ENCODE data around the gene TMEM145.

TMEM145 gene

DNA sequence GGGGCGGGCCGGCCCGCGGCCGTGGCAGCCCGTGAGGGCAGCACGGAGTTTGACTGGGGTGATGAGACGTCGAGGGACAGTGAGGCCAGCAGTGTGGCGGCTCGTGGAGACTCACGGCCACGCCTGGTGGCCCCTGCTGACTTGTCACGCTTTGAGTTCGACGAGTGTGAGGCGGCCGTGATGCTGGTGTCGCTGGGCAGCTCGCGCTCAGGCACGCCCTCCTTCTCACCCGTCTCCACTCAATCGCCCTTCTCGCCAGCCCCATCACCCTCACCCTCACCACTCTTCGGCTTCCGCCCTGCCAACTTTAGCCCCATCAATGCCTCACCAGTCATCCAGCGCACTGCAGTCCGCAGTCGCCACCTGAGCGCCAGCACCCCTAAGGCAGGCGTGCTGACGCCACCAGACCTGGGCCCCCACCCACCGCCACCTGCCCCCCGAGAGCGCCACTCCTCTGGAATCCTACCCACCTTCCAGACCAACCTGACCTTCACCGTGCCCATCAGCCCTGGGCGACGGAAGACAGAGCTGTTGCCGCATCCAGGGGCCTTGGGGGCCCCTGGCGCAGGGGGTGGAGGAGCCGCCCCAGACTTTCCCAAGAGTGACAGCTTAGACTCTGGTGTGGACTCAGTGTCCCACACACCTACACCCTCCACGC, 39.6 kb upstream of the TMEM145 start:
- no peak overlapping the region for H3K9ac ChIP-seq (ENCODE audit: low read length)
- no peak overlapping the region for H2AFZ ChIP-seq (ENCODE audit: low read length)
- no peaks in the 10 kb centered on the region for H3K9me3 ChIP-seq (ENCODE audit: low read length)
- no peaks in the 10 kb centered on the region for H3K9me2 ChIP-seq (ENCODE audit: low read depth, low read length)
- H3K4me2 ChIP-seq (ENCODE audit: low read length) = no peak overlapping the region
- no peaks in the 10 kb centered on the region for H4K20me1 ChIP-seq (ENCODE audit: insufficient read depth, low read length)
- peaks cover 4% of the 10 kb centered on the region; the same call in 1 of the 2 replicates for H3K36me3 ChIP-seq (ENCODE audit: insufficient read depth, low read length)
- H3K27me3 ChIP-seq (ENCODE audit: insufficient read depth, low read length) = no peaks in the 10 kb centered on the region
- H3K4me1 ChIP-seq (ENCODE audit: insufficient read depth, low read length, severe bottlenecking) = peaks cover 24% of the 10 kb centered on the region
- no peak overlapping the region for H3K4me3 ChIP-seq (ENCODE audit: low read depth, low read length, poor library complexity, severe bottlenecking)
- H3K79me2 ChIP-seq (ENCODE audit: insufficient read depth, low read length) = no peaks in the 10 kb centered on the region
- no peaks in the 10 kb centered on the region for H3F3A ChIP-seq (ENCODE audit: insufficient read depth, low read length)
- H3K27ac ChIP-seq (ENCODE audit: low read depth, low read length, poor library complexity, severe bottlenecking) = no peak overlapping the region
- TF ChIP-seq EZH2 (IDR thresholded peaks at IDR 0.05; ENCODE audit: borderline replicate concordance, low read length) = no peak
- TF ChIP-seq, protein P1, sequence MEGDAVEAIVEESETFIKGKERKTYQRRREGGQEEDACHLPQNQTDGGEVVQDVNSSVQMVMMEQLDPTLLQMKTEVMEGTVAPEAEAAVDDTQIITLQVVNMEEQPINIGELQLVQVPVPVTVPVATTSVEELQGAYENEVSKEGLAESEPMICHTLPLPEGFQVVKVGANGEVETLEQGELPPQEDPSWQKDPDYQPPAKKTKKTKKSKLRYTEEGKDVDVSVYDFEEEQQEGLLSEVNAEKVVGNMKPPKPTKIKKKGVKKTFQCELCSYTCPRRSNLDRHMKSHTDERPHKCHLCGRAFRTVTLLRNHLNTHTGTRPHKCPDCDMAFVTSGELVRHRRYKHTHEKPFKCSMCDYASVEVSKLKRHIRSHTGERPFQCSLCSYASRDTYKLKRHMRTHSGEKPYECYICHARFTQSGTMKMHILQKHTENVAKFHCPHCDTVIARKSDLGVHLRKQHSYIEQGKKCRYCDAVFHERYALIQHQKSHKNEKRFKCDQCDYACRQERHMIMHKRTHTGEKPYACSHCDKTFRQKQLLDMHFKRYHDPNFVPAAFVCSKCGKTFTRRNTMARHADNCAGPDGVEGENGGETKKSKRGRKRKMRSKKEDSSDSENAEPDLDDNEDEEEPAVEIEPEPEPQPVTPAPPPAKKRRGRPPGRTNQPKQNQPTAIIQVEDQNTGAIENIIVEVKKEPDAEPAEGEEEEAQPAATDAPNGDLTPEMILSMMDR (IDR thresholded peaks at IDR 0.05; ENCODE audit: low read length) = no peak

DNA sequence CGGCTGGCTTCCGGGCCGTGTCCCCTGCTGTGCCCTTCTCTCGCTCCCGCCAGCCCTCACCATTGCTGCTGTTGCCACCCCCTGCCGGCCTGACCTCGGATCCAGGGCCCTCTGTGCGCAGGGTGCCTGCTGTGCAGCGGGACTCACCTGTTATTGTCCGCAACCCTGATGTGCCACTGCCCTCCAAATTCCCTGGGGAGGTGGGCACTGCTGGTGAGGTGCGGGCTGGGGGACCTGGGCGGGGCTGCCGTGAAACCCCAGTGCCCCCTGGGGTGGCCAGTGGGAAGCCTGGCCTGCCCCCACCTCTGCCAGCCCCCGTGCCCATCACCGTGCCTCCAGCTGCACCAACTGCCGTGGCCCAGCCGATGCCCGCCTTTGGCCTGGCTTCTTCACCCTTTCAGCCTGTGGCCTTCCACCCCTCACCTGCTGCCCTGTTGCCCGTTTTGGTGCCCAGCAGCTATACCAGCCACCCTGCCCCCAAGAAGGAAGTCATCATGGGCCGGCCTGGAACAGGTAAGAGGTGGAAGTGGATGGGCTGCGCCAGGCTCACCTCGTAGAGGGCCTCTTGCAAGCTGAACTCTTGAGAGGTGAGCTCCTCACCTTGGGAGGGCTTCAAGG, 38.9 kb upstream of the TMEM145 start:
- Histone ChIP-seq H3K4me2 (ENCODE audit: low read length) (no peak overlapping the region), H3K27ac (ENCODE audit: low read depth, low read length, poor library complexity, severe bottlenecking) (no peak overlapping the region), H2AFZ (ENCODE audit: low read length) (no peak overlapping the region), H3K9ac (ENCODE audit: low read length) (no peak overlapping the region), H3F3A (ENCODE audit: insufficient read depth, low read length) (no peaks in the 10 kb centered on the region), H3K27me3 (ENCODE audit: insufficient read depth, low read length) (no peaks in the 10 kb centered on the region), H3K36me3 (ENCODE audit: insufficient read depth, low read length) (peaks cover 4% of the 10 kb centered on the region; the same call in 1 of the 2 replicates), H3K9me3 (ENCODE audit: low read length) (no peaks in the 10 kb centered on the region), H3K4me3 (ENCODE audit: low read depth, low read length, poor library complexity, severe bottlenecking) (no peak overlapping the region), H3K79me2 (ENCODE audit: insufficient read depth, low read length) (no peaks in the 10 kb centered on the region), H3K4me1 (ENCODE audit: insufficient read depth, low read length, severe bottlenecking) (peaks cover 31% of the 10 kb centered on the region), H4K20me1 (ENCODE audit: insufficient read depth, low read length) (no peaks in the 10 kb centered on the region), H3K9me2 (ENCODE audit: low read depth, low read length) (no peaks in the 10 kb centered on the region)
- TF ChIP-seq EZH2 (IDR thresholded peaks at IDR 0.05; ENCODE audit: borderline replicate concordance, low read length) = no peak

DNA sequence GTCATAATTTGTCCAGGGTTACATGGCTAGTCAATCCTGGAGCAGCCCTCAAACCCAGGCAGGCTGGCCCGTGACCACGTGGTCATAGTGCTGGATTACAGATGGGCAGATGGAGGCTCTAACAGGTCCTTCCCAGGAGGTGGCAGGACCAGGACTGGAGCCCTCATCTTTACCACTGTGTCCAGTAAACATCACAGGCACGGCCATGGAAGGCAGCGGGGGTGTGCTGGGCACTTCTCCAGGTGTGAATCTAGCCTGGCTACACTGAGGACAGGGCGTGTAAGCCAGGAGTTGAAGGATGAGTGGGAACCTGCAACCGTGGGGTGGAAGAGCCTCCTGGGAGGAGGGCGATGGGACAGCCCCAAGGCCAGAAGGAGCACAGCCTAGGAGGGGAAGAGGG, 38.0 kb upstream of the TMEM145 start:
- Histone ChIP-seq H3K9me3 (ENCODE audit: low read length) (no peaks in the 10 kb centered on the region), H3K9ac (ENCODE audit: low read length) (no peak overlapping the region), H3K79me2 (ENCODE audit: insufficient read depth, low read length) (no peaks in the 10 kb centered on the region), H3K9me2 (ENCODE audit: low read depth, low read length) (no peaks in the 10 kb centered on the region), H2AFZ (ENCODE audit: low read length) (no peak overlapping the region), H4K20me1 (ENCODE audit: insufficient read depth, low read length) (no peaks in the 10 kb centered on the region), H3K4me2 (ENCODE audit: low read length) (no peak overlapping the region), H3K4me3 (ENCODE audit: low read depth, low read length, poor library complexity, severe bottlenecking) (no peak overlapping the region), H3K27me3 (ENCODE audit: insufficient read depth, low read length) (no peaks in the 10 kb centered on the region), H3F3A (ENCODE audit: insufficient read depth, low read length) (no peaks in the 10 kb centered on the region), H3K4me1 (ENCODE audit: insufficient read depth, low read length, severe bottlenecking) (peaks cover 29% of the 10 kb centered on the region), H3K27ac (ENCODE audit: low read depth, low read length, poor library complexity, severe bottlenecking) (no peak overlapping the region), H3K36me3 (ENCODE audit: insufficient read depth, low read length) (peaks cover 4% of the 10 kb centered on the region; the same call in 1 of the 2 replicates)
- TF ChIP-seq, protein P1 (IDR thresholded peaks at IDR 0.05; ENCODE audit: low read length) = no peak
- no peak for TF ChIP-seq EZH2 (IDR thresholded peaks at IDR 0.05; ENCODE audit: borderline replicate concordance, low read length)

Data from OCI-LY1 (cell line).